HG03045 (cell line): Measurements from ENCODE around the gene KIF1C.

ENCODE experiments used
- ATAC-seq: cut with Tn5 transposase; IDR thresholded peaks from one replicate; pipeline ENCODE4 v1.9.1; 2021; ENCODE audit warnings: mild to moderate bottlenecking, moderate library complexity; ENCODE audit not compliant: unreplicated experiment

KIF1C gene

GRCh38 chr17:4997302-4998026 lies at the start of gene KIF1C, which contains the start of gene INCA1:
TSS of gene KIF1C (plus strand) at chr17:4997950. CDS start at chr17:5000247, 2,297 bp downstream.
TSS of gene INCA1 (minus strand) at chr17:4997522. CDS start at chr17:4994437, 3,085 bp downstream.
- peak; percentile 83 for ATAC-seq

- peak; percentile 20 for ATAC-seq
Measured at GRCh38 chr17:4948166-4948930, 49.4 kb upstream of the KIF1C start, which contains the start of gene PFN1. TSS of gene PFN1 (minus strand) at chr17:4948530. CDS start at chr17:4948394, 136 bp downstream.

- peak; percentile 35 for ATAC-seq
Measured at GRCh38 chr17:4948931-4949320, 48.8 kb upstream of the KIF1C start.

GRCh38 chr17:4949321-4950074 lies 48.3 kb upstream of the KIF1C start:
- peak; percentile 32 for ATAC-seq

DNA sequence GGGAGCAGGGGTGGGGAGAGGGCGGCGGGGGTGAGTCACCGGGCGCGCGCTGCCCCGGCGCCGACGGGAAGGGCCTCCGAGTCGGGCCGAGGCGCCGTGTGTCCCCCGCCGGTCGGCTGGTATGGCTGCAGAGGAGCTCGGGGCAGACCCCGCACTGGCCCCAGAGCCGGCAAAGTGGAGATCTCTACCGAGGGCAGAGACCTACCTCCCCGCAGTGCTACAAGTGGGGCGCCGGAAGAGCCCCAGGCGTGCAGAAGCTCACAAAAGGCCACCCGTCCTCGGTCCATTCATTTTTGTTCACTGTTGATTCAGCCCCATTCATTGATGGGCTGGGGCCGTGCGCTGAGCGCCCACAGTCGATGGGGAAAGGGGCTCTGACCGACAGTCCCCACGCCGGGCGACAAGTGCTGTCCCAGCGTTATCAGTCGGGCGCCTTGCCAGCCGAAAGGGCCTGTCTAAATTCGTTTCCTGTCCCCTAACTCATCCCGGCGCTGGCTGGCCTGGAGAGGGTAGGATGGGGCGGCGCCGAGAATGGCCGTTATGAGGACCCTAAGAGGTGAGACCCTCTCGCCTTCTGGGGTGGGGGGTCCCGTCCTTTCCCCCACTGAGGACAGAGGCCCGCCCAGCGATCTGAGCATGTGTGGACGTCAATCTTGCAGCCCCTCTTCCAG lies 47.5 kb upstream of the KIF1C start:
- ATAC-seq: peak; percentile 5

GRCh38 chr17:4950746-4951204 lies 47.0 kb upstream of the KIF1C start, which contains the start of gene ENO3:
TSS of gene ENO3 (plus strand) at chr17:4951119. CDS start at chr17:4951830, 711 bp downstream.
- no peak for ATAC-seq

DNA sequence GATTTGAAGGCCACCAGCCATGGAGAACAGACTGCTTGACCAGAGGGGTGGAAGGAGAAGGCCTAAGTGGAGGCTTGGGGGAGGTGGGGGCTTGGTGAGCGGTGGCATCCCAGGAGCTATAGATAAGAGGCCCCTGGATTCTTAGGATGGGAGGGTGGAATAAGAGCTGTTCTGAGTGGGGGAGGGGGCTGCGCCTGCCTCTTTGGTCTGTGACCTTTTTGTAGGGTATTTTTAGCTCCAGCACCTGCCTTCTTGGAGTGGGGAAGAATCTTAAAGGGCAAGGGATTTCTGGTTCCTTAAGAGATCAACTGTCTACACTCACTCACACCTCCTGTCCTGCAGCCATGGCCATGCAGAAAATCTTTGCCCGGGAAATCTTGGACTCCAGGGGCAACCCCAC lies 46.3 kb upstream of the KIF1C start:
- no peak for ATAC-seq

GRCh38 chr17:4953451-4953961 lies 44.2 kb upstream of the KIF1C start:
- no peak for ATAC-seq

- no peak for ATAC-seq
Measured at GRCh38 chr17:4955091-4955490, 42.7 kb upstream of the KIF1C start.

- no peak for ATAC-seq
Measured at GRCh38 chr17:4956493-4957061, 41.2 kb upstream of the KIF1C start.

DNA sequence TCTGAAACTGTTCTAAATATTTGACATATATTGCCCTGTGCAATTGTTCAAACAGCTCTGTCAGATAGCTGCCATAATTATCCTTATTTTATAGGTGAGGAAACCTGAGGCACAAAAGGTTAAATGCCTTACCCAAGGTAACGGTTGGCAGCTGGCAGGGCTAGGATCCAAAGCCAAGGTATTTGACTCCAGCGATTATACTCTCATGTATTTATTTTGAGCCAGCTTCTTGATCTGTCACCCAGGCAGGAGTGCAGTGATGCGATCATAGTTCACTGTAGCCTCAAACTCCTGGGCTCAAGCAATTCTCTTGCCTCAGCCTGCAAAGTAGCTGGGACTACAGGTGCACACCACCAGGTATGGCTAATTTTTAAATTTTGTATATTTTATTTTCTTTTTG lies 39.6 kb upstream of the KIF1C start:
- no peak for ATAC-seq

DNA sequence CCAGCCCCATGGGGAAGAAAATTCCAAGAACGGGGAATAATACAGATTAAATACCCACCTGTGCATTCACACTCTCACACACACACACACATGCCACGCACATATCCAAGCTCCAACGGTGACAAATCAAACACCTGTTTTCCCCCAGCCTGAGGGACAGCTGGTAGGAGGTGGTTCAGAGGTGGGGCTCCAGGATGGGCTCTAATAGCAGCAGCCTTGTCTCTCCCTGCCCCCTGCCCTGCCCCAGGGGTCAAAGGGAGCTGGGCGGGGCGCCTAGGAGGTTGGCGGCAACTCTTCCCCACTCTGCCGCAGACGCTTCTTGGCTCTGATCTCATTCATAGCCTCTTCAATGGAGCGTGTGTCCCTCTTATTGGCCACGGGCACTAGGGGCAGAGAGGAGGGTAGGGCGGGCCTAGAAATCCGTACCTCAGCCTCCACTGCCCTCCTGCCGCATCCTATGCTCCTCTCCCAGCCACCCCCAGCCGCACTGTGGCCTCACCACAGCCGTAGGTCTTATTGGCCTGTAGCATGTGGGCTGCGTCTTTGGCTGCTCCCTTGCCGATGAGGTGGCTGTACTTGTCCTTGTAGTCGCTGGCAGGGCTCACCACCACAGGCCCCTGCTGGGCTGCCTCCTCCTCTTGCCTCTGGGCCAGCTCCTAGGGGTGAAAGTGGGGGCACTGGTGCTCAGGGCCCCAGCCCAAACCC lies 38.3 kb upstream of the KIF1C start:
- ATAC-seq: no peak

- ATAC-seq: no peak
Measured at GRCh38 chr17:4960279-4960922, 37.3 kb upstream of the KIF1C start.

GRCh38 chr17:4965311-4965986 lies 32.3 kb upstream of the KIF1C start:
- no peak for ATAC-seq

- peak; percentile 81 for ATAC-seq
Measured at GRCh38 chr17:4966844-4967538, 30.8 kb upstream of the KIF1C start.

DNA sequence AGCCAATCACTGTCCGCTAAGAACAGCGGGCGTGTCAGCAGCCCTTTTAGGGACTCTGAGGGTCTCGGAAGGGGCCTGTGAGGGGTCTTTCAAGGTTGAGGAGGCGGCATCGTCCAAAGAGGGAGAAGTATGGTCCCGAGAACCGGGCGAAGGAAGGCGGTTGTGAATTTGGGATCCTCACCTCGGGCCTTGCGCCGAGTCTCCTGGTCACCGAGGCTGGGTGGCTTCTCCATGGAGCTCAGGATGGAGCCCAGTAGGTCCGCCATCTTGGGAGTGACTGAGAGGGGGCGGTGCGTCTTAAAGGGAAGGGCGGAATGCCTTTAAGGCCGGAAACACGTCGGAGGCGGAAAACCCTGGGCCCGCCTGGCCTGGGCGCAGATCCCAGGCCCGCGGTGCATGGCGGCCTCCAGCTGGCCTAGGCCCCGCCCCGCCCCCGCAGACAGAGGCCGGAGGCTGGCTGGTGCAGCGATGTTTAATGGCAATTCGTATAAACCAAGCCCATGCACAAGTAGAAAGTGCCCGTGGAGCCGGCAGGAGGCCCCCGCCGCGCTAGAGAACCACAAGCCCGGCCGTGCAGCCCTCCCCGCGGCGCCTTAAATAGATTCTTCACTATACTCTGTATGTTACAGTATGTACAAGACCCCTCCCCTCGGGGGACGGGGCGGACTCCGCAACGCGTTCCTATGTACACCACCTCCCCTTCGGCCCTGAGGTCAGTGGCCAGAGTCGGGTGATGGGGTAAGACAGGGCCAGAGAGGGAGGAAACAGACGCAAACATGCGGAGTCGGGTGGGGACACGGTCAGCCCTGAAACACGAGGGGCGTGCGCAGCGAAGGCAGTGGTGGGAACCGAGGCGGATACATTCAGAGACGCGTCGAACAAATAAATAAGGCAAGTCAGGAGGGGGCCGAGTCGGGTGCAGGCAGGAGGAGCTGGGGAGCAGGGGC lies 29.9 kb upstream of the KIF1C start, which contains the start of gene SPAG7:
Gene SPAG7, minus strand, starts transcription at position 279 of the 947 bp plus-strand sequence. Its CDS starts 13 bp downstream, at position 266.
- peak; percentile 65 for ATAC-seq
